SK-N-SH (cell line): ENCODE results near the gene LEO1. TPM values are rescaled to one million over a fixed set of nuclear protein-coding genes. Genes with fewer than 3 reads are reported as not detected.
A peak's percentile ranks its signal among the peaks of the same experiment; 100 is the strongest.

Experiments used
- CTCF ChIA-PET: fragments of 300-600, 350-600 bp; formaldehyde crosslinking; extraction: SDS; loops from one replicate; lab custom pipeline; 2021; lab: Yijun Ruan, JAX
- POLR2A ChIA-PET: fragments of 350-600 bp; sonication (Branson Sonifier 250); formaldehyde crosslinking; extraction: SDS; loops from one replicate; lab custom pipeline; 2020; ENCODE audit warnings: antibody characterized with exemption, inconsistent platforms; lab: Yijun Ruan, JAX
- DNase-seq: peaks from one replicate; pipeline ENCODE4 v3.0.0; 2012
- H2AFZ ChIP-seq: fragments of 200-600 bp; sonication (generic); 2 replicates; pipeline ENCODE4 v1.8.1; 2016; ENCODE audit warnings: antibody characterized with exemption, mild to moderate bottlenecking, low read depth
- H3F3A ChIP-seq: fragments of 200-600 bp; sonication (generic); replicated peaks from 2 replicates; pipeline ENCODE3; 2016; ENCODE audit warnings: antibody characterized with exemption, mild to moderate bottlenecking; ENCODE audit not compliant: insufficient read depth
- H3K27ac ChIP-seq, 2 experiments: fragments of 200-500 bp in 1 of 2; fragments of 200-600 bp in 1 of 2; sonication (Bioruptor generic) in 1 of 2; sonication (generic), shearing (Covaris generic) in 1 of 2; 2 replicates each; pipeline versions ENCODE4 v1.5.1 to v1.6.1; 2014 to 2016; ENCODE audit warnings: low read depth in 2 of 2, inconsistent platforms in 1 of 2, low read length in 1 of 2, mild to moderate bottlenecking in 1 of 2, mixed read lengths in 1 of 2
- H3K27me3 ChIP-seq: fragments of 200-600 bp; sonication (generic), shearing (Covaris generic); 2 replicates; pipeline ENCODE4 v1.6.1; 2016; ENCODE audit warnings: mixed run types; ENCODE audit not compliant: insufficient read depth
- H3K36me3 ChIP-seq, 2 experiments: fragments of 200-500 bp in 1 of 2; fragments of 200-600 bp in 1 of 2; sonication (Bioruptor generic) in 1 of 2; sonication (generic) in 1 of 2; replicated peaks in 1 of 2; 2 replicates each; pipeline versions ENCODE3 to v1.5.1; 2014 to 2016; ENCODE audit warnings: low read length in 1 of 2, mild to moderate bottlenecking in 1 of 2; ENCODE audit not compliant: insufficient read depth in 2 of 2, control insufficient read depth in 1 of 2
- H3K4me1 ChIP-seq, 2 experiments: fragments of 200-500 bp in 1 of 2; fragments of 200-600 bp in 1 of 2; sonication (Bioruptor generic) in 1 of 2; sonication (generic), shearing (Covaris generic) in 1 of 2; 2 replicates each; pipeline versions ENCODE4 v1.5.1 to v1.6.1; 2014 to 2016; ENCODE audit warnings: low read depth in 1 of 2, low read length in 1 of 2, mixed run types in 1 of 2; ENCODE audit not compliant: insufficient read depth in 2 of 2, control insufficient read depth in 1 of 2
- H3K4me2 ChIP-seq: fragments of 200-600 bp; sonication (generic), shearing (Covaris generic); 2 replicates; pipeline ENCODE4 v1.6.1; 2017; ENCODE audit warnings: mixed run types
- H3K4me3 ChIP-seq, 2 experiments: fragments of 200-500 bp in 1 of 2; fragments of 200-600 bp in 1 of 2; sonication (Bioruptor generic) in 1 of 2; sonication (generic), shearing (Covaris generic) in 1 of 2; 2 replicates each; pipeline versions ENCODE4 v1.5.1 to v1.8.1; 2014 to 2016; ENCODE audit warnings: low read depth in 2 of 2, inconsistent platforms in 1 of 2, low read length in 1 of 2, mild to moderate bottlenecking in 1 of 2, mixed read lengths in 1 of 2, moderate library complexity in 1 of 2
- H3K79me2 ChIP-seq: fragments of 200-600 bp; sonication (generic); 2 replicates; pipeline ENCODE4 v1.8.1; 2017; ENCODE audit warnings: mild to moderate bottlenecking; ENCODE audit not compliant: insufficient read depth
- H3K9ac ChIP-seq: fragments of 200-600 bp; sonication (generic); 2 replicates; pipeline ENCODE4 v1.6.1; 2017; ENCODE audit warnings: mixed run types
- H3K9me2 ChIP-seq: fragments of 200-600 bp; sonication (generic); 2 replicates; pipeline ENCODE4 v1.6.1; 2017; ENCODE audit warnings: mixed run types
- H3K9me3 ChIP-seq: fragments of 200-600 bp; sonication (generic); 2 replicates; pipeline ENCODE4 v1.6.1; 2017; ENCODE audit warnings: mixed run types, mild to moderate bottlenecking, moderate library complexity
- H4K20me1 ChIP-seq: fragments of 200-600 bp; sonication (generic); 2 replicates; pipeline ENCODE4 v1.6.1; 2017; ENCODE audit warnings: mild to moderate bottlenecking, mixed run types; ENCODE audit not compliant: insufficient read depth
- CHD2 ChIP-seq: fragments of 150-350 bp; IDR thresholded peaks from 2 replicates; pipeline ENCODE4 v1.6.1; 2018; ENCODE audit warnings: low read length; ENCODE audit not compliant: partially characterized antibody
- EZH2phosphoT487 ChIP-seq: fragments of 200-600 bp; sonication (generic); IDR thresholded peaks from 2 replicates; pipeline ENCODE4 v1.6.1; 2017; ENCODE audit warnings: low read depth, mixed run types, mild to moderate bottlenecking, antibody characterized with exemption, moderate library complexity, borderline replicate concordance
- FOSL2 ChIP-seq: IDR thresholded peaks from 2 replicates; pipeline ENCODE4 v1.4.0; 2012; ENCODE audit warnings: low read depth, mild to moderate bottlenecking, moderate library complexity, borderline replicate concordance
- FOXM1 ChIP-seq: IDR thresholded peaks from 2 replicates; pipeline ENCODE4 v1.4.0; 2012; ENCODE audit warnings: low read depth, mild to moderate bottlenecking
- NFIC ChIP-seq: IDR thresholded peaks from 2 replicates; pipeline ENCODE4 v1.4.0; 2012; ENCODE audit warnings: borderline replicate concordance
- POLR2AphosphoS5 ChIP-seq: IDR thresholded peaks from 2 replicates; pipeline ENCODE4 v1.6.1; 2012; ENCODE audit warnings: low read depth, low read length
- RXRA ChIP-seq: IDR thresholded peaks from 2 replicates; pipeline ENCODE4 v1.4.0; 2012; ENCODE audit warnings: low read depth, mild to moderate bottlenecking, borderline replicate concordance
- SIN3A ChIP-seq: IDR thresholded peaks from 2 replicates; pipeline ENCODE4 v1.6.1; 2012; ENCODE audit warnings: low read depth, mild to moderate bottlenecking, low read length, moderate library complexity, borderline replicate concordance
- TAF1 ChIP-seq: IDR thresholded peaks from 2 replicates; pipeline ENCODE4 v1.6.1; 2012; ENCODE audit warnings: low read depth, mild to moderate bottlenecking, low read length, moderate library complexity, borderline replicate concordance
- TCF12 ChIP-seq: IDR thresholded peaks from 2 replicates; pipeline ENCODE4 v1.4.0; 2012
- WGBS: methylation state at CpG from one replicate; pipeline ENCODE4 v1.1.6; 2017; ENCODE audit warnings: low lambda C conversion rate; 5-methylcytosine and 5-hydroxymethylcytosine counted together
- polyA plus RNA-seq, 3 experiments: library from polyadenylated mRNA; depleted of rRNA; stranded (reverse); fragments of >200 nt; gene quantifications; 2 replicates each; pipeline ENCODE4 v1.2.3, GENCODE V29; 2012
- TF ChIP-seq, protein P1 (sequence below): IDR thresholded peaks from 2 replicates; pipeline ENCODE4 v1.4.0; 2012; ENCODE audit warnings: low read depth, borderline replicate concordance
- TF ChIP-seq, protein P2 (sequence below): IDR thresholded peaks from 2 replicates; pipeline ENCODE4 v1.4.0; 2012; ENCODE audit warnings: low read depth, borderline replicate concordance
- TF ChIP-seq, protein P3 (sequence below): IDR thresholded peaks from 2 replicates; pipeline ENCODE4 v1.6.1; 2012; ENCODE audit warnings: mild to moderate bottlenecking, low read depth, low read length, moderate library complexity
- TF ChIP-seq, protein P4 (sequence below): IDR thresholded peaks from 2 replicates; pipeline ENCODE4 v1.4.0; 2012; ENCODE audit warnings: low read depth
- TF ChIP-seq, protein P5 (sequence below): IDR thresholded peaks from 2 replicates; pipeline ENCODE4; 2012

The LEO1 gene
- polyA plus RNA-seq, 1 of the 3 experiments (the other 2 are of a cell fraction) = 6.7 TPM

DNA sequence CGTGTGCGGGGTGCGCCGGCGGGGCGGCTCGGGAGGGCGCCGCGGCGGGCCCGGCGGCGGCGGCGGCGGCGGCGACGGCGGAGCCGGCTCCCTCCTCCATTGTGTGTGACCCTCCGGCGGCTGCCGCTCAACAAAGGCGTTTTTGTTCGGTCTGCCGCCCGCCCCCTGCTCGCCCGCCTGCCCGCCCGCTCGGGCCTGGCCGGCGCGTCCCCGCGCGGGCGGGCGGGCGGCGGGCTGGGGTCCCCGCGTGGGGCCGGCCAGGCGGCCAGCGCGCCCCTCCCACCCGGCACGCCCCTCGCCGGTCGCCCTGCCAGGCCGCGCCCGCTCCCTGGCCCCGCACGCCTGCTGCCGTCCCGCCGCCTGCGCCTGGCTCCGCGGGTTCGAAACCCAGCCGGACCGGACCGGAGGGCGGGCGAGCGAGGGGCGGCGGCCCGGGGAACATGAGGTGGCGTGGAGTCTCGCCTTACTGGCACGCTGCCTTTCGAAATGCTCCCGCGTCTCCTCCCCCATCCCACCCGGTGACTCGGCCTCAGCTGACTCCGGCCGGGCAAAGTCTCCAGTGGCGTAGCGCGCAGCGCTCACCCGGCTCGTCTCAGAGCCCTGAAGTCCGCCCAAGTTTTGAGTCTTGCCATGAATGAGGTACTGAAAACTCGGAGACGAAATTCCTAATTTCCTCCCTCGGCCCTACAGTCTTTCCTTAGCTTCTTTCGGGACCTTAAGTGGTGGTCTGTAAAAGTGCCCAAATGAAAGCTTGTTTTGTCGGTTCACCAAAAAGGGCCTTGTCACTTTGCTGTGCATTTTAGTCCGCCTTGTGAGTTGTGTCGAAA lies 48.0 kb upstream of the LEO1 start:
- H3K4me1 ChIP-seq = peaks cover 10 to 11% of the 10 kb centered on the region in 2 experiments; a peak in 3 of 4 replicates
- H3K9me3 ChIP-seq = no peaks in the 10 kb centered on the region
- H3K79me2 ChIP-seq = peaks cover 50% of the 10 kb centered on the region
- H3K27ac ChIP-seq = peak overlapping the region; percentile 90 to 97
- peaks cover 20% of the 10 kb centered on the region for H3F3A ChIP-seq
- H3K9me2 ChIP-seq = no peaks in the 10 kb centered on the region
- H4K20me1 ChIP-seq = peaks cover 30% of the 10 kb centered on the region
- peak overlapping the region; percentile 93 for H3K9ac ChIP-seq
- WGBS = 2% methylated on average over 21 of the region's 100 CpGs
- peak overlapping the region; percentile 70 to 84 for H3K4me3 ChIP-seq
- ChIA-PET CTCF (interaction anchor here (0.6 to 3.0 kb wide), 9 partner anchors 13 to 189 kb away, joined by 3 to 14 read pairs (median 3); no protein-coding TSS in a partner anchor), POLR2A (interaction anchor here (0.6 to 1.2 kb wide), 4 partner anchors 9 to 160 kb away, joined by 3 to 5 read pairs (median 4); no protein-coding TSS in a partner anchor)
- peak overlapping the region; percentile 74 for H3K4me2 ChIP-seq
- peak; percentile 96 for DNase-seq
- H3K27me3 ChIP-seq = no peaks in the 10 kb centered on the region
- no peaks in the 10 kb centered on the region for H3K36me3 ChIP-seq
- H2AFZ ChIP-seq = no peak overlapping the region
- TF ChIP-seq RXRA (no peak), CHD2 (no peak), FOSL2 (peak; percentile 31; the same call in 1 of the 2 replicates), EZH2phosphoT487 (no peak), SIN3A (peak; percentile 80; the same call in 1 of the 2 replicates), POLR2AphosphoS5 (peak; percentile 43; the same call in 1 of the 2 replicates), TAF1 (peak; percentile 69), TCF12 (peak; percentile 27; the same call in 1 of the 2 replicates), NFIC (peak; percentile 46; the same call in 1 of the 2 replicates), FOXM1 (no peak)
- TF ChIP-seq, protein P1, sequence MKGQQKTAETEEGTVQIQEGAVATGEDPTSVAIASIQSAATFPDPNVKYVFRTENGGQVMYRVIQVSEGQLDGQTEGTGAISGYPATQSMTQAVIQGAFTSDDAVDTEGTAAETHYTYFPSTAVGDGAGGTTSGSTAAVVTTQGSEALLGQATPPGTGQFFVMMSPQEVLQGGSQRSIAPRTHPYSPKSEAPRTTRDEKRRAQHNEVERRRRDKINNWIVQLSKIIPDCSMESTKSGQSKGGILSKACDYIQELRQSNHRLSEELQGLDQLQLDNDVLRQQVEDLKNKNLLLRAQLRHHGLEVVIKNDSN = peak; percentile 58; the same call in 1 of the 2 replicates
- TF ChIP-seq, protein P2, sequence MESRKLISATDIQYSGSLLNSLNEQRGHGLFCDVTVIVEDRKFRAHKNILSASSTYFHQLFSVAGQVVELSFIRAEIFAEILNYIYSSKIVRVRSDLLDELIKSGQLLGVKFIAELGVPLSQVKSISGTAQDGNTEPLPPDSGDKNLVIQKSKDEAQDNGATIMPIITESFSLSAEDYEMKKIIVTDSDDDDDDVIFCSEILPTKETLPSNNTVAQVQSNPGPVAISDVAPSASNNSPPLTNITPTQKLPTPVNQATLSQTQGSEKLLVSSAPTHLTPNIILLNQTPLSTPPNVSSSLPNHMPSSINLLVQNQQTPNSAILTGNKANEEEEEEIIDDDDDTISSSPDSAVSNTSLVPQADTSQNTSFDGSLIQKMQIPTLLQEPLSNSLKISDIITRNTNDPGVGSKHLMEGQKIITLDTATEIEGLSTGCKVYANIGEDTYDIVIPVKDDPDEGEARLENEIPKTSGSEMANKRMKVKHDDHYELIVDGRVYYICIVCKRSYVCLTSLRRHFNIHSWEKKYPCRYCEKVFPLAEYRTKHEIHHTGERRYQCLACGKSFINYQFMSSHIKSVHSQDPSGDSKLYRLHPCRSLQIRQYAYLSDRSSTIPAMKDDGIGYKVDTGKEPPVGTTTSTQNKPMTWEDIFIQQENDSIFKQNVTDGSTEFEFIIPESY = no peak
- TF ChIP-seq, protein P3, sequence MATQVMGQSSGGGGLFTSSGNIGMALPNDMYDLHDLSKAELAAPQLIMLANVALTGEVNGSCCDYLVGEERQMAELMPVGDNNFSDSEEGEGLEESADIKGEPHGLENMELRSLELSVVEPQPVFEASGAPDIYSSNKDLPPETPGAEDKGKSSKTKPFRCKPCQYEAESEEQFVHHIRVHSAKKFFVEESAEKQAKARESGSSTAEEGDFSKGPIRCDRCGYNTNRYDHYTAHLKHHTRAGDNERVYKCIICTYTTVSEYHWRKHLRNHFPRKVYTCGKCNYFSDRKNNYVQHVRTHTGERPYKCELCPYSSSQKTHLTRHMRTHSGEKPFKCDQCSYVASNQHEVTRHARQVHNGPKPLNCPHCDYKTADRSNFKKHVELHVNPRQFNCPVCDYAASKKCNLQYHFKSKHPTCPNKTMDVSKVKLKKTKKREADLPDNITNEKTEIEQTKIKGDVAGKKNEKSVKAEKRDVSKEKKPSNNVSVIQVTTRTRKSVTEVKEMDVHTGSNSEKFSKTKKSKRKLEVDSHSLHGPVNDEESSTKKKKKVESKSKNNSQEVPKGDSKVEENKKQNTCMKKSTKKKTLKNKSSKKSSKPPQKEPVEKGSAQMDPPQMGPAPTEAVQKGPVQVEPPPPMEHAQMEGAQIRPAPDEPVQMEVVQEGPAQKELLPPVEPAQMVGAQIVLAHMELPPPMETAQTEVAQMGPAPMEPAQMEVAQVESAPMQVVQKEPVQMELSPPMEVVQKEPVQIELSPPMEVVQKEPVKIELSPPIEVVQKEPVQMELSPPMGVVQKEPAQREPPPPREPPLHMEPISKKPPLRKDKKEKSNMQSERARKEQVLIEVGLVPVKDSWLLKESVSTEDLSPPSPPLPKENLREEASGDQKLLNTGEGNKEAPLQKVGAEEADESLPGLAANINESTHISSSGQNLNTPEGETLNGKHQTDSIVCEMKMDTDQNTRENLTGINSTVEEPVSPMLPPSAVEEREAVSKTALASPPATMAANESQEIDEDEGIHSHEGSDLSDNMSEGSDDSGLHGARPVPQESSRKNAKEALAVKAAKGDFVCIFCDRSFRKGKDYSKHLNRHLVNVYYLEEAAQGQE = peak; percentile 29; the same call in 1 of the 2 replicates
- TF ChIP-seq, protein P4, sequence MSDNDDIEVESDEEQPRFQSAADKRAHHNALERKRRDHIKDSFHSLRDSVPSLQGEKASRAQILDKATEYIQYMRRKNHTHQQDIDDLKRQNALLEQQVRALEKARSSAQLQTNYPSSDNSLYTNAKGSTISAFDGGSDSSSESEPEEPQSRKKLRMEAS = peak; percentile 76
- TF ChIP-seq, protein P5, sequence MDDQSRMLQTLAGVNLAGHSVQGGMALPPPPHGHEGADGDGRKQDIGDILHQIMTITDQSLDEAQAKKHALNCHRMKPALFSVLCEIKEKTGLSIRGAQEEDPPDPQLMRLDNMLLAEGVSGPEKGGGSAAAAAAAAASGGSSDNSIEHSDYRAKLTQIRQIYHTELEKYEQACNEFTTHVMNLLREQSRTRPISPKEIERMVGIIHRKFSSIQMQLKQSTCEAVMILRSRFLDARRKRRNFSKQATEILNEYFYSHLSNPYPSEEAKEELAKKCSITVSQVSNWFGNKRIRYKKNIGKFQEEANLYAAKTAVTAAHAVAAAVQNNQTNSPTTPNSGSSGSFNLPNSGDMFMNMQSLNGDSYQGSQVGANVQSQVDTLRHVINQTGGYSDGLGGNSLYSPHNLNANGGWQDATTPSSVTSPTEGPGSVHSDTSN = peak; percentile 34; the same call in 1 of the 2 replicates
